HG02885 (cell line): Measurements from ENCODE around the gene SCAMP1.
"Not testable (repeated sequence)": the region's sequence is repeated elsewhere in the genome, so short reads cannot be mapped to it uniquely, and the experiment has no call there.

Experiments used
- ATAC-seq: cut with Tn5 transposase; IDR thresholded peaks from one replicate; pipeline ENCODE4 v1.9.1; 2021; ENCODE audit warnings: mild to moderate bottlenecking; ENCODE audit not compliant: unreplicated experiment, poor library complexity

Gene SCAMP1

GRCh38 chr5:78359831-78360673 lies at the start of gene SCAMP1:
Gene SCAMP1, plus strand, starts transcription at chr5:78360617. Its CDS starts 55 bp downstream, at chr5:78360672.
- peak; percentile 85 for ATAC-seq

DNA sequence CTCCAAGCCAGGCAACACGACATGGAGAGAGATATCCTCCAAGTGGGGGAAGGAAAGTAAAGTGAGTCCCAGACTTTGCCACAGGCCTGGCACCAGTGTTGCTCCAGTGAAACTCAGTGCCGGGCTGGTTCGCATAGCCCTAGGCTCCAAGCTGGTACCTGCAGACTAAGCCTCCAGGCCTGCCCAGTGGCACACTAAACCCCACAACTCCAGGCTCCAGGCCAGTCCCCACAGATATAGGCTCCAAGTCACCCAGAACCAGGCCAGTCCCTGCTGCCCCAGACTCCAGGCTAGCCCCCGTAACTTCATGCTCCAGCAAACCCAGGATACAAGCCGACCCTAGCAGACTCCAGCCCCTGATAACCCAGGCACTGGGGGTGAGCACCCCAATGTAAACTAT lies 42.9 kb upstream of the SCAMP1 start:
- ATAC-seq, result no peak

GRCh38 chr5:78318337-78318736 lies 42.1 kb upstream of the SCAMP1 start:
- no peak for ATAC-seq

GRCh38 chr5:78320401-78320800 lies 40.0 kb upstream of the SCAMP1 start:
- ATAC-seq, result no peak

- no peak for ATAC-seq
Observed at GRCh38 chr5:78323241-78323640, 37.2 kb upstream of the SCAMP1 start.

- no peak for ATAC-seq
Observed at GRCh38 chr5:78326930-78327329, 33.5 kb upstream of the SCAMP1 start.

- ATAC-seq, result no peak
Observed at GRCh38 chr5:78327761-78328510, 32.5 kb upstream of the SCAMP1 start.

- ATAC-seq, result no peak
Observed at GRCh38 chr5:78328585-78329173, 31.7 kb upstream of the SCAMP1 start.

GRCh38 chr5:78331523-78332080 lies 28.8 kb upstream of the SCAMP1 start:
- no peak for ATAC-seq

DNA sequence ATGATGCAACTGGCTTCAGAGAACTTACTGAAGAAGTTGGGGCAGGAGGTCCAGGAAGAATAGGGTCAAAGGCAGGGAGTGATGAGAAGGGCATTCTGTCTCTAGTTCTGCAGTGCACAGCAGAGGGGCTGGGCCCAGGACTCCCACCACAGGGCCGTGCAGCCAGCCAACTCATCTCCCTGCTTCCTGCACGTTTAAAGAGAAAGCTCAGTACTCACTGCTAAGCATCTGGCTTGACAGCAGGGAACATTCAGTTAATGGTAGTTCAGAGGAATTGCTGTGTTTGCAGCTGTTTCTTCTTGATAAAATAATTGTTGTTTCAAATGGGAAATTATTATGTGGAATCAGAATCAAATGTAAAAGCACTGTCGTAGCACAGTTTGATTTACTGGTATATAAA lies 25.6 kb upstream of the SCAMP1 start:
- ATAC-seq, result no peak

DNA sequence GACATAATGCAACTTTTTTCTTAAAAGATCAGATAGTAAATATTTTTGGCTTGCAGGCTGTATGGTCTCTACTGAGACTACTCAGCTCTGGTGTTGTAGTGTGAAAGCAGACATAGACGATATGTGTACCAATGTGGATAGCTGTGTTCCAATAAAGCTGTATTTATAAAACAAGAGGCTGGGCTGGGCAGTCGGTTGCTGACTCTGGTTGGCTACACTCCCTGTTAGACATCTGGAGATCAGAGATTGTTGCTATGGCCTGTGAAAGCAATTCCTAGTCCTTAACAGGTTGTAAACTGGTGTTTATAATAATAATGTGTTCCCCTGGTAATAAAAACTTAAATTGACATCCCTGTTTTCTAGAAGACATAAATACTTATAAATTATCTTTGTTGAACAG lies 24.4 kb upstream of the SCAMP1 start:
- ATAC-seq, result no peak

- ATAC-seq, result no peak
Observed at GRCh38 chr5:78336698-78337097, 23.7 kb upstream of the SCAMP1 start.

- no peak for ATAC-seq
Observed at GRCh38 chr5:78339617-78340436, 20.6 kb upstream of the SCAMP1 start.

DNA sequence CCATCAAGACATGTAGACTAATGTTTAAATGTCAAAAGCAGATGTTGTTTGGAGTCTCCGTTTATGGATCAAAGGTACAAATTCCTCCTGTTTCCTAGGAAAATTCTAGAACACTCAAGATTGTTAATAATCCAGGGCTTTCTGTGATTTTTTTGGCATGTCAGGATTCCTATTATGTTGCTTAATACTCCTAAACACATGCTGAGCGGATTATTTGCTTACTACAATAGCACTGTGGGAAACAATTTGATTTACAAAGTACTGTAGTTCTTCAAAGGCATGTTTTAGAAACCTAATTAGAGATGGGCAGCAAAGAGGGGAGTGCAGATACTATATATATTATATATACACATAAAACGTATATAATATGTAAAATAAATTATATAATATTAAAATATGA lies 19.0 kb upstream of the SCAMP1 start:
- no peak for ATAC-seq

GRCh38 chr5:78345485-78345884 lies 14.9 kb upstream of the SCAMP1 start:
- no peak for ATAC-seq

DNA sequence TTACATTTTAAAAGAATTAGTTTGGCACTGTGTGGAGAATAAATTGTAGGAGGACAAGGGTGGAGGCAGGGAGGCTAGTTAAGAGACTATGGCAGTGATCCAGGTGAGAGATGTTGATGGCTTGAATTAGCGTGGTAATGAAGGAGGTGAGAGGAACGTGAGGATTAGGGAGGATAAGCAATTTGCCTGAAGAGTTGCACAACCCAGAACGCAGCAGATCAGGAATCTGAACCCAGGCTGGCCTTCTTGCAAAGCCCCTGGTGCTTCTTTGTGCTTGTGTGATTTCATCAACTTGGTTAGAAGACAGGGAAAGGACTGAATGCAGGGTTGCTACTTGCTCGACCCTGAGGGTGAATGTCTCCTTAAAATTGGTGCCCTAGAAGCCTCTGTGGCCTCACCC lies 6.9 kb upstream of the SCAMP1 start:
- no peak for ATAC-seq

GRCh38 chr5:78354066-78354670 lies 6.2 kb upstream of the SCAMP1 start:
- ATAC-seq, result no peak

- ATAC-seq, result no peak
Observed at GRCh38 chr5:78355561-78355960, 4.9 kb upstream of the SCAMP1 start.

DNA sequence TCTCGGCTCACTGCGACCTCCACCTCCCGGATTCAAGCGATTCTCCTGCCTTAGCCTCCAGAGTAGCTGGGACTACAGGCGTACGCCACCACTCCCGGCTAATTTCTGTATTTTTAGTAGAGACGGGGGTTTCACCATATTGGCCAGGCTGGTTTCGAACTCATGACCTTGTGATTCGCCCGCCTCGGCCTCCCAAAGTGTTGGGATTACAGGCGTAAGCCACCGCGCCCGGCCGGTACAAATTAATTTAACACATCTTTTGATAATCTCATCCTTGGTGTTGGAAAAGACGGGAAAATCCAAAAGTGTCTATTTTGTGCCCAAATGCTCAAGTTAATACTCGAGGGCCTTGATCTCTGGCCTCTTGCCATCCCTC lies 974 bp upstream of the SCAMP1 start:
- ATAC-seq, result not testable (repeated sequence)

- ATAC-seq, result no peak
Observed at GRCh38 chr5:78360674-78360923, 182 bp downstream of the SCAMP1 start.
